Prostate gland (tissue), 2 donors: ENCODE measurements around the gene FOXP3. TPM values are rescaled to one million over a fixed set of nuclear protein-coding genes. Genes with fewer than 3 reads are reported as not detected.

ENCODE experiments used
- DNase-seq: peaks from one replicate; pipeline ENCODE4 v3.0.0-alpha.2; 2019; ENCODE audit warnings: low spot score
- H3K27ac ChIP-seq, 2 donors: fragments of 200-600 bp; sonication (generic); 2 replicates each; pipeline ENCODE4 v1.5.1; 2017 to 2019
- H3K27me3 ChIP-seq: fragments of 200-600 bp; sonication (generic); replicated peaks from 2 replicates; pipeline ENCODE4 v1.5.1; 2019; ENCODE audit not compliant: insufficient read depth
- H3K36me3 ChIP-seq, 2 donors: fragments of 200-600 bp; sonication (generic); 1 replicate in 1 of 2; 2 replicates in 1 of 2; pipeline versions ENCODE4 v1.5.1 to v1.8.1; 2017 to 2019
- H3K4me1 ChIP-seq: fragments of 200-600 bp; sonication (generic); replicated peaks from 2 replicates; pipeline ENCODE4 v1.5.1; 2019
- H3K4me3 ChIP-seq, 2 donors: fragments of 200-600 bp; sonication (generic); 2 replicates each; pipeline ENCODE4 v1.5.1; 2017 to 2019
- H3K9me3 ChIP-seq: fragments of 200-600 bp; sonication (generic); 2 replicates; pipeline ENCODE4 v1.5.1; 2017
- POLR2A ChIP-seq: fragments of 450-650 bp; IDR thresholded peaks from one replicate; pipeline ENCODE4 v1.6.1; 2016; ENCODE audit warnings: antibody characterized with exemption, mild to moderate bottlenecking
- POLR2AphosphoS5 ChIP-seq: sonication (generic); formaldehyde crosslinking; IDR thresholded peaks from one replicate; pipeline ENCODE4 v1.6.1; 2017; ENCODE audit warnings: antibody characterized with exemption
- WGBS: methylation state at CpG from one replicate; pipeline ENCODE4 v1.1.5; 2018; 5-methylcytosine and 5-hydroxymethylcytosine counted together
- intact Hi-C: fragments of 100-400 bp; cut with DNase I; formaldehyde crosslinking; loops from one replicate; pipeline ENCODE4 v1.14.2; 2022
- total RNA-seq, 2 donors: library from RNA; depleted of rRNA; stranded (reverse); fragments of >200 nt; gene quantifications; one replicate each; pipeline ENCODE4 v1.1.0, GENCODE V29; 2016
- TF ChIP-seq, protein P1 (sequence below), 4 experiments: fragments of 200-600 bp in 2 of 4; fragments of 450-650 bp in 2 of 4; sonication (generic) in 2 of 4; IDR thresholded peaks; 1 replicate in 3 of 4; 2 replicates in 1 of 4; pipeline ENCODE4 v1.5.1; 2016 to 2019; ENCODE audit warnings: antibody characterized with exemption in 4 of 4, mild to moderate bottlenecking in 2 of 4, moderate library complexity in 2 of 4

Gene FOXP3
- total RNA-seq, 2 donors from 2014 or later = 0.36 to 1.4 TPM

DNA sequence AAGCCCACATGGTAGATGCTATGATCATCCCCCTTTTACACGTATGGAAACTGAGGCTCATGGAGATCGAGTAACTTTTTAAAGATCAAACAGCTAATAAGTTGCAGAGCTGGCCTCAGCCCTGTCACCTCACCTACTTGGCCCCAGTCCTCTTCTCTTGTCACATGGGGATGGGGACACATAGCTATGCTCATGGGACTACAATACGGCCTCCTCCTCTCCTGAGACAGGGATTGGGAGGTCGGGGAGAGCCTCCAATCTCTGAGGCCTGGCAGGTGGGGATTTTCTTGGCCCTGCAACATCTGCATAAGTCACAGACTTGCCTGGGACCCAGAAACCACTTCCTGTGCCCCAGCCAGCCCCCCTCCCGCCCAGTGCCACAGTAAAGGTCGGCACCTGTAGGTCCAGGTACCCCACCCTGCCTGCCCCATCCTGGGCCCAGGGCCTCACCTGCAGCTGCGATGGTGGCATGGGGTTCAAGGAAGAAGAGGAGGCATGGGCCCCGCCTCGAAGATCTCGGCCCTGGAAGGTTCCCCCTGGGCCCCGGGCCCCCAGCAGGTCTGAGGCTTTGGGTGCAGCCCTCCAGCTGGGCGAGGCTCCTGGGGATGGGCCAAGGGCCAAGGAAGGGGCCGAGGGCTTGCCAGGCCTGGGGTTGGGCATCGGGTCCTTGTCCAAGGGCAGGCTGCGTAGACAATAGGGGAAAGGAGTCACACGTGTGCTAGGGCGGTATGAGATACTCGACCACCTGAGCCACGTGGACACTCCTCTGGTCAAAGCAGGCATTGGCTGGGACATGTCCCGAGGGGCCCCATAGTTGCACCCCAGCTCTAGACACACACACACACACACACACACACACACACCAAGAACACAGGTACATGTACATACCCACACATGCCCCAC lies 6.4 kb downstream of the FOXP3 start:
- Histone ChIP-seq H3K4me1 (no peaks in the 10 kb centered on the region), H3K36me3 (no peaks in the 10 kb centered on the region), H3K4me3 (no peak overlapping the region), H3K27ac (no peak overlapping the region), H3K27me3 (no peaks in the 10 kb centered on the region), H3K9me3 (no peaks in the 10 kb centered on the region)
- intact Hi-C loops = no loop called here
- TF ChIP-seq POLR2A (no peak), POLR2AphosphoS5 (no peak)
- TF ChIP-seq, protein P1, sequence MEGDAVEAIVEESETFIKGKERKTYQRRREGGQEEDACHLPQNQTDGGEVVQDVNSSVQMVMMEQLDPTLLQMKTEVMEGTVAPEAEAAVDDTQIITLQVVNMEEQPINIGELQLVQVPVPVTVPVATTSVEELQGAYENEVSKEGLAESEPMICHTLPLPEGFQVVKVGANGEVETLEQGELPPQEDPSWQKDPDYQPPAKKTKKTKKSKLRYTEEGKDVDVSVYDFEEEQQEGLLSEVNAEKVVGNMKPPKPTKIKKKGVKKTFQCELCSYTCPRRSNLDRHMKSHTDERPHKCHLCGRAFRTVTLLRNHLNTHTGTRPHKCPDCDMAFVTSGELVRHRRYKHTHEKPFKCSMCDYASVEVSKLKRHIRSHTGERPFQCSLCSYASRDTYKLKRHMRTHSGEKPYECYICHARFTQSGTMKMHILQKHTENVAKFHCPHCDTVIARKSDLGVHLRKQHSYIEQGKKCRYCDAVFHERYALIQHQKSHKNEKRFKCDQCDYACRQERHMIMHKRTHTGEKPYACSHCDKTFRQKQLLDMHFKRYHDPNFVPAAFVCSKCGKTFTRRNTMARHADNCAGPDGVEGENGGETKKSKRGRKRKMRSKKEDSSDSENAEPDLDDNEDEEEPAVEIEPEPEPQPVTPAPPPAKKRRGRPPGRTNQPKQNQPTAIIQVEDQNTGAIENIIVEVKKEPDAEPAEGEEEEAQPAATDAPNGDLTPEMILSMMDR (IDR thresholded peaks at IDR 0.05) = no peak
- WGBS = 73% methylated on average over 11 of the region's 20 CpGs
- no peak for DNase-seq

DNA sequence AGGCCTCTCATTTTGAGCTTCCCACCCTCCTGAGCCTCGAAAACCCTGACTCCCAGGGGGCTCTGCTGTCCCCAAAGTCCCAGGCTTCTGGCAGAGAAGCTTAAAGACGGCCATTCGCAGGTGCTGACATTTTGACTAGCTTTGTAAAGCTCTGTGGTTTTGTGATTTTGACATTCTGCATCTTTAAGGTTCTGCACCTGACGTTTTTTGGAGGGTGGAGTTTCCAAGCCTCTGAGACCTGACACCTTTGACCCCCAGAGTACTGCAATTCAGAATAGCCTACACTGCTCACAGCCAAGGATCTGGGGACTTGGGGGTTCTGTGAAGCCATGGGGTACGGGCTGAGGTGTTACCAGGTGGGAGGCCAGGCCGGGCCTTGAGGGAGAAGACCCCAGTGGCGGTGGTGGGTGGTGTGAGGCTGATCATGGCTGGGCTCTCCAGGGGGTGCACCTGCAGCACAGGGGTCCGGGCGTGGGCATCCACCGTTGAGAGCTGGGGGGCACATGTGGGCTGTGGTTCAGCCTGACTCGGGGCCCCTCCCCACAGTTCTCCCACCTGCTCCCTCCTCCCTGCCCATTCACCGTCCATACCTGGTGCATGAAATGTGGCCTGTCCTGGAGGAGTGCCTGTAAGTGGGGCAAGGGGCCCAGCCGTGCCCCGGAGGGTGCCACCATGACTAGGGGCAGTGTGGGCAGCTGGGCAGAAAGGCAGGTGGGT lies 7.3 kb downstream of the FOXP3 start:
- Histone ChIP-seq H3K4me1 (no peaks in the 10 kb centered on the region), H3K27me3 (no peaks in the 10 kb centered on the region), H3K4me3 (no peak overlapping the region), H3K9me3 (no peaks in the 10 kb centered on the region), H3K27ac (no peak overlapping the region), H3K36me3 (no peaks in the 10 kb centered on the region)
- TF ChIP-seq POLR2AphosphoS5 = no peak
- intact Hi-C loops = no loop called here
- no peak for DNase-seq
- 92% methylated on average over 7 of the region's 14 CpGs for WGBS

DNA sequence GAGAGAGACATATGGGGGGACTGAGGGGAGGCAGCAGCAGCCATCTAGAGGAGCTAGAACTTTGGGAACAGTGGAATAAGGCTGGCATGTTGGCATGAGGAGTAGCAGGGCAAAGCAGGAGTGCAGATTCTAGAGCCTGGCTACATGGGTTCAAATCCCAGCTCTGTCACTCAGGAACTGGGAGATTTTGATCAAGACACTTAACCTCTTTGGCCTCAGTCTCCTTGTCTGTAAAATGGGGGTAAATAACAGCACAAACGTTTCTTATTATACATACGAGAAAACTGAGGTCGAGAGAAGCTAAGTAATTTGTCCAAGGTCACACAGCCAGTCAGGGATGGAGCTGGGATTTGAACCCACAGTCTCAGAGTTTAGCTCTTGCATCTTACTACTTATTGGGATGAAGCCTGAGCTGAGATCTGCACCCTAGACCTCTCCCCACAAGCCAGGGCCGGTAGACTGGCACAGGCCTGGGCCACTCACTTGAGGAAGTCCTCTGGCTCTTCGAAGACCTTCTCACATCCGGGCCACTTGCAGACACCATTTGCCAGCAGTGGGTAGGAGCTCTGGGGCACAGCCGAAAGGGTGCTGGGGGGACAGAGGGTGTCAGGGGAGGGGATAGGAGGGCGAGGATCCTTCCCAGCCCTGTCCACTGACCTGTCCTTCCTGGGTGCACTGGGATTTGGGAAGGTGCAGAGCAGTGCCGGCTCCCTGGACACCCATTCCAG lies 8.1 kb downstream of the FOXP3 start:
- 89% methylated on average over 4 of the region's 9 CpGs for WGBS
- H3K4me3 ChIP-seq = no peak overlapping the region
- no peak for DNase-seq
- intact Hi-C loops = no loop called here
- H3K36me3 ChIP-seq = no peaks in the 10 kb centered on the region
- H3K4me1 ChIP-seq = no peaks in the 10 kb centered on the region
- H3K9me3 ChIP-seq = no peaks in the 10 kb centered on the region
- no peaks in the 10 kb centered on the region for H3K27me3 ChIP-seq
- TF ChIP-seq, protein P1 (IDR thresholded peaks at IDR 0.05) = no peak
- TF ChIP-seq POLR2A (no peak), POLR2AphosphoS5 (no peak)
- no peak overlapping the region for H3K27ac ChIP-seq

DNA sequence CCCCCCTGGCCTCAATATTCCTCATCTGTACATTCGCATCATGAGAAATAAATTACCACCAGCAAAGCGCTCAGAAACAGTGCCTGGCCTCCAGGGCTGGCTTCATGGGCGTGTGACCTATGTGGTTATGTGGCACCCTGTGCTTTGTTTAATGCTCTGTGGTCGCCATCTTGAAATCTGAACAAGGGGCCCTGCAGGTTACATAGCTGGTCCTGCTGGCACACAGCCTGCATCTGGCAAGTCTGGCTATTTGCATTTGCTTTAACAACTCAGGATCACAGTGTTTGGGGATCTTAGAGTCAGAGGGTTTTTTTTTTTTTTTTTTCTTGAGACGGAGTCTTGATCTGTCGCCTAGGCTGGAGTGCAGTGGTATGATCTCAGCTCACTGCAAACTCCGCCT lies 9.9 kb downstream of the FOXP3 start:
- intact Hi-C loops = no loop called here
- WGBS = 78% methylated on average over 6 of the region's 7 CpGs
- Histone ChIP-seq H3K27ac (no peak overlapping the region), H3K27me3 (no peaks in the 10 kb centered on the region), H3K36me3 (no peaks in the 10 kb centered on the region), H3K4me3 (no peak overlapping the region), H3K9me3 (no peaks in the 10 kb centered on the region), H3K4me1 (no peaks in the 10 kb centered on the region)
- no peak for TF ChIP-seq POLR2AphosphoS5
- TF ChIP-seq, protein P1 (IDR thresholded peaks at IDR 0.05) = no peak
- no peak for DNase-seq

DNA sequence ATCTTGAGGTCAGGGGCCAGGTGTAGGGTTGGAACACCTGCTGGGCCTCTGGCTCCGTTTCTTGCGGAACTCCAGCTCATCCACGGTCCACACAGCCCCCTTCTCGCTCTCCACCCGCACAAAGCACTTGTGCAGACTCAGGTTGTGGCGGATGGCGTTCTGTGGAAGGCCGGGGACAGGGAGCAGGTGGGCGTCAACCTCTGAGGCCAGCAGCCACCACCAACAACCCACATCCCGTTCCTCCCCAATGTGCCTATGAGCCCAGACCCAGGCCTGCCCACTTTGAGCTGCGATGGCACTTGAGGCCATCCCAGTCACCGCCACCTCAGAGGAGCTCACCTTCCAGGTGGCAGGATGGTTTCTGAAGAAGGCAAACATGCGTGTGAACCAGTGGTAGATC lies 13.2 kb downstream of the FOXP3 start:
- TF ChIP-seq POLR2AphosphoS5 (no peak), POLR2A (no peak)
- TF ChIP-seq, protein P1 (IDR thresholded peaks at IDR 0.05) = no peak
- 96% methylated on average over 13 of the region's 13 CpGs for WGBS

More for the DNA sequence above, 13.2 kb downstream of the FOXP3 start:
- Histone ChIP-seq H3K9me3 (no peaks in the 10 kb centered on the region), H3K4me3 (no peak overlapping the region), H3K27me3 (no peaks in the 10 kb centered on the region), H3K27ac (no peak overlapping the region), H3K36me3 (no peaks in the 10 kb centered on the region), H3K4me1 (no peaks in the 10 kb centered on the region)
- intact Hi-C loops = no loop called here
- DNase-seq = no peak
